HepG2 (cell line): ENCODE results near the gene RNASE7. TPM values are rescaled to one million over a fixed set of nuclear protein-coding genes. Genes with fewer than 3 reads are reported as not detected.

Experiments
- ATAC-seq: fragments of 200-7000 bp; cut with Tn5 transposase; 3 replicates; pipeline ENCODE4 v1.9.1; 2020; ENCODE audit warnings: mild to moderate bottlenecking, moderate library complexity
- BruUV-seq: library from RNA; stranded (reverse); fragments of 400-500 nt; replicated peaks from 2 replicates; lab custom pipeline; 2021; lab: Mats Ljungman, UMichigan
- CTCF ChIA-PET: fragments of 300-600 bp; formaldehyde crosslinking; extraction: SDS; loops from one replicate; lab custom pipeline; 2021; ENCODE audit warnings: low total read pairs, inconsistent platforms, low intra/inter-chr PET ratio; lab: Yijun Ruan, JAX
- POLR2A ChIA-PET: fragments of 350-600 bp; sonication (Branson Sonifier 250); formaldehyde crosslinking; loops from one replicate; lab custom pipeline; 2020; ENCODE audit warnings: antibody characterized with exemption, inconsistent platforms; lab: Yijun Ruan, JAX
- DNase-seq: peaks from one replicate; pipeline ENCODE4 v3.0.0-alpha.2; 2015; ENCODE audit warnings: low spot score
- FAIRE-seq: peaks from 3 replicates; lab custom pipeline; 2011; peaks lifted over from hg19 to GRCh38; lab: Jason Lieb, UNC
- H2AFZ ChIP-seq: one replicate; pipeline ENCODE4 v1.6.1; 2011; ENCODE audit warnings: low read length, inconsistent platforms
- H3K27ac ChIP-seq: fragments of 300-600 bp; 3 replicates; pipeline ENCODE4 v1.8.0; 2011; ENCODE audit warnings: mixed run types, mild to moderate bottlenecking, mixed read lengths, low read length, inconsistent platforms; ENCODE audit not compliant: insufficient read depth; ENCODE audit errors: extremely low read length
- H3K27me3 ChIP-seq, 2 experiments: fragments of 200-600 bp in 1 of 2; 2 replicates in 1 of 2; 3 replicates in 1 of 2; pipeline versions ENCODE4 v1.6.0 to v1.8.0; 2011; ENCODE audit warnings: low read length in 2 of 2, mild to moderate bottlenecking in 2 of 2, moderate library complexity in 2 of 2, inconsistent platforms in 1 of 2; ENCODE audit not compliant: insufficient read depth in 2 of 2, control insufficient read depth in 1 of 2
- H3K36me3 ChIP-seq, 2 experiments: fragments of 200-600 bp in 1 of 2; replicated peaks in 1 of 2; 2 replicates in 1 of 2; 3 replicates in 1 of 2; pipeline versions ENCODE4 v1.5.1 to v1.8.0; 2011; ENCODE audit warnings: low read length in 2 of 2, inconsistent platforms in 1 of 2; ENCODE audit not compliant: insufficient read depth in 2 of 2, control insufficient read depth in 1 of 2
- H3K4me1 ChIP-seq: 2 replicates; pipeline ENCODE4 v1.5.1; 2012; ENCODE audit warnings: low read length, inconsistent platforms; ENCODE audit not compliant: insufficient read depth
- H3K4me2 ChIP-seq: 2 replicates; pipeline ENCODE4 v1.6.0; 2011; ENCODE audit warnings: low read depth, low read length, inconsistent platforms
- H3K4me3 ChIP-seq, 3 experiments: fragments of 200-600 bp in 1 of 3; sonication (generic), shearing (Covaris generic) in 1 of 3; replicated peaks in 1 of 3; 2 replicates each; pipeline ENCODE4 v1.5.1; 2011 to 2016; ENCODE audit warnings: low read length in 3 of 3, inconsistent platforms in 2 of 3, low read depth in 2 of 3, mild to moderate bottlenecking in 2 of 3, control low read depth in 1 of 3, mixed read lengths in 1 of 3; ENCODE audit not compliant: insufficient read depth in 1 of 3
- H3K79me2 ChIP-seq: one replicate; pipeline ENCODE4 v1.6.1; 2011; ENCODE audit warnings: low read length, inconsistent platforms; ENCODE audit not compliant: insufficient read depth
- H3K9ac ChIP-seq: 2 replicates; pipeline ENCODE4 v1.6.0; 2011; ENCODE audit warnings: mild to moderate bottlenecking, low read depth, low read length, inconsistent platforms; ENCODE audit not compliant: insufficient read depth
- H3K9me3 ChIP-seq: 2 replicates; pipeline ENCODE4 v1.5.1; 2012; ENCODE audit warnings: mild to moderate bottlenecking, low read length
- H4K20me1 ChIP-seq: 2 replicates; pipeline ENCODE4 v1.6.0; 2011; ENCODE audit warnings: inconsistent platforms, mild to moderate bottlenecking, low read length, moderate library complexity; ENCODE audit not compliant: insufficient read depth
- EHMT2 ChIP-seq: fragments of 200-600 bp; sonication (generic); IDR thresholded peaks from 2 replicates; pipeline ENCODE4 v1.7.0; 2017; ENCODE audit warnings: antibody characterized with exemption, low read depth, low read length, borderline replicate concordance
- GATAD2A ChIP-seq: IDR thresholded peaks from 2 replicates; pipeline ENCODE4 v1.6.1; 2016
- TBX3 ChIP-seq: fragments of 450-650 bp; IDR thresholded peaks from 2 replicates; pipeline ENCODE4 v1.6.1; 2017; ENCODE audit warnings: antibody characterized with exemption, mild to moderate bottlenecking, inconsistent platforms, borderline replicate concordance
- TCF12 ChIP-seq, 2 experiments: fragments of 450-650 bp in 1 of 2; sonication (generic) in 1 of 2; formaldehyde crosslinking in 1 of 2; IDR thresholded peaks; 2 replicates each; pipeline versions ENCODE4 v1.6.1 to v1.8.0; 2017 to 2022; ENCODE audit warnings: antibody characterized with exemption in 1 of 2, mild to moderate bottlenecking in 1 of 2, missing genetic modification reagents in 1 of 2, moderate library complexity in 1 of 2
- ZNF354B ChIP-seq: sonication (generic); formaldehyde crosslinking; IDR thresholded peaks from 2 replicates; pipeline ENCODE4 v1.8.0; 2022; ENCODE audit warnings: mild to moderate bottlenecking, missing genetic modification reagents
- ZNF747 ChIP-seq: sonication (generic); formaldehyde crosslinking; IDR thresholded peaks from 2 replicates; pipeline ENCODE4 v1.8.1; 2023; ENCODE audit warnings: missing genetic modification reagents, mild to moderate bottlenecking, borderline replicate concordance
- WGBS: methylation state at CpG from one replicate; pipeline ENCODE4 v1.1.6; 2017; ENCODE audit warnings: low lambda C conversion rate; 5-methylcytosine and 5-hydroxymethylcytosine counted together
- in situ Hi-C: cut with HindIII; loops from 2 replicates; pipeline ENCODE4 v1.10.0; 2017; ENCODE audit warnings: low pct_unique_long_range_greater_than_20kb; ENCODE audit not compliant: extremely low pct_ligation_motif_present
- intact Hi-C: fragments of 100-400 bp; cut with micrococcal nuclease; formaldehyde crosslinking; loops from one replicate; pipeline ENCODE4 v1.10.0; 2022; ENCODE audit not compliant: unreplicated experiment
- polyA plus RNA-seq, 8 experiments: library from polyadenylated mRNA; depleted of rRNA in 3 of 8; stranded (reverse) in 7 of 8; unstranded in 1 of 8; fragments of >200 nt; fragmentation: Illumina TruSeq in 4 of 8; extraction: Trizol in 4 of 8; gene quantifications; 2 replicates each; pipeline versions ENCODE4 v1.2.1 to v1.2.3, GENCODE V29; 2011 to 2016; ENCODE audit warnings: low read depth in 4 of 8, missing spikeins in 1 of 8, mixed read lengths in 1 of 8; ENCODE audit not compliant: insufficient read depth in 1 of 8
- total RNA-seq, 5 experiments: library from RNA; depleted of rRNA; stranded (reverse); fragments of >200 nt; fragmentation: Illumina TruSeq; extraction: Trizol; gene quantifications; 2 replicates each; pipeline ENCODE4 v1.2.3, GENCODE V29; 2016; ENCODE audit warnings: low read depth in 1 of 5
- TF ChIP-seq, protein P1 (sequence below): sonication (generic); formaldehyde crosslinking; conservative IDR thresholded peaks from 2 replicates; pipeline ENCODE4 v1.8.0; 2022; ENCODE audit warnings: low read depth, missing genetic modification reagents
- TF ChIP-seq, protein P2 (sequence below): sonication (generic); formaldehyde crosslinking; conservative IDR thresholded peaks from 2 replicates; pipeline ENCODE4 v1.4.0; 2020; ENCODE audit warnings: missing genetic modification reagents
- TF ChIP-seq, protein P3 (sequence below): sonication (generic); formaldehyde crosslinking; conservative IDR thresholded peaks from 2 replicates; pipeline ENCODE4 v1.5.0; 2020; ENCODE audit warnings: missing genetic modification reagents
- TF ChIP-seq, protein P4 (sequence below): sonication (generic); formaldehyde crosslinking; IDR thresholded peaks from 2 replicates; pipeline ENCODE4 v1.4.0; 2020; ENCODE audit warnings: missing genetic modification reagents, borderline replicate concordance
- TF ChIP-seq, protein P5 (sequence below): conservative IDR thresholded peaks from 2 replicates; pipeline ENCODE4 v1.6.1; 2018; ENCODE audit warnings: missing genetic modification reagents
- TF ChIP-seq, protein P6 (sequence below): sonication (generic); formaldehyde crosslinking; IDR thresholded peaks from 2 replicates; pipeline ENCODE4 v1.5.0; 2020; ENCODE audit warnings: mild to moderate bottlenecking, missing genetic modification reagents, borderline replicate concordance

Gene RNASE7
- total and polyA plus RNA-seq, 2 of the 13 experiments (the other 11 are each of a cell fraction or from before 2014, with no cell fraction given): 0.04 TPM; not detected in 1

DNA sequence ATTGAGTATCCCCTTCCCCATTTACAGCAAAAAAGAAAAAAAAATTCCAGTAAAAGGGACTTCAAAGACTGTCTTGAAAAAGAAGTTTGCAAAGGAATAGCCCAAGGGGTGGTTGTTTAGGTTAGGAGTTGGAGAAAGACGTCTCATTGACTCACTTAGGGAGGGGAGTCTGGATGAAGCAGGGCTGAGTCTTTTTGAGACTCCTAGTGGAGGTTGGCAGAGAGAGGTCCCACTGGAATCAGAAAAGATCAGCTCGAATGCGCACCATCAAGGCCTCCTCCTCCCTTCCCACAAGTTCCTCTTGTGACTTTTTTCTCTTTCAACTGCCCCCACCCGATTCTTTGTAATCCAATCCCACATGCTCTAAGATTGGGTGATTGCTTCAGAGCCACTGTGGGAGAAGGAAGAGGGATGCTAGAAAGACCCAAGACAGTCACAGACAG, 29.9 kb downstream of the RNASE7 start:
- no peaks in the 10 kb centered on the region for H3K9me3 ChIP-seq
- peaks cover 48% of the 10 kb centered on the region for H3K4me1 ChIP-seq
- peak overlapping the region; percentile 80 for H3K9ac ChIP-seq
- CTCF ChIA-PET: interaction anchor here (5.8 to 7.5 kb wide), 3 partner anchors 18 to 57 kb away, joined by 35 to 135 read pairs (median 38); no protein-coding TSS in a partner anchor
- POLR2A ChIA-PET: interaction anchor here (0.6 to 6.7 kb wide), 17 partner anchors 8 to 391 kb away, joined by 3 to 141 read pairs (median 37); partner anchors contain the start of genes NDRG2, RNASE8, TMEM253 and ZNF219
- peak overlapping the region; percentile 86 to 90 (median 87) for H3K4me3 ChIP-seq
- peaks cover 6% of the 10 kb centered on the region for H3K79me2 ChIP-seq
- no peak for DNase-seq
- intact Hi-C loops: no loop called here
- peak overlapping the region; percentile 87 for H3K4me2 ChIP-seq
- H2AFZ ChIP-seq: no peak overlapping the region
- FAIRE-seq: no peak
- no peaks in the 10 kb centered on the region for H4K20me1 ChIP-seq
- no peak for ATAC-seq
- H3K27me3 ChIP-seq: peaks cover 0 to 7% of the 10 kb centered on the region in 2 experiments; a peak in 1 of 5 replicates
- in situ Hi-C loops: no loop called here
- TSS peak; percentile 33 for BruUV-seq
- no peak overlapping the region for H3K27ac ChIP-seq
- WGBS: 80% methylated on average over 4 of the region's 4 CpGs
- H3K36me3 ChIP-seq: peaks cover 17 to 29% of the 10 kb centered on the region in 2 experiments
- TF ChIP-seq, protein P1, sequence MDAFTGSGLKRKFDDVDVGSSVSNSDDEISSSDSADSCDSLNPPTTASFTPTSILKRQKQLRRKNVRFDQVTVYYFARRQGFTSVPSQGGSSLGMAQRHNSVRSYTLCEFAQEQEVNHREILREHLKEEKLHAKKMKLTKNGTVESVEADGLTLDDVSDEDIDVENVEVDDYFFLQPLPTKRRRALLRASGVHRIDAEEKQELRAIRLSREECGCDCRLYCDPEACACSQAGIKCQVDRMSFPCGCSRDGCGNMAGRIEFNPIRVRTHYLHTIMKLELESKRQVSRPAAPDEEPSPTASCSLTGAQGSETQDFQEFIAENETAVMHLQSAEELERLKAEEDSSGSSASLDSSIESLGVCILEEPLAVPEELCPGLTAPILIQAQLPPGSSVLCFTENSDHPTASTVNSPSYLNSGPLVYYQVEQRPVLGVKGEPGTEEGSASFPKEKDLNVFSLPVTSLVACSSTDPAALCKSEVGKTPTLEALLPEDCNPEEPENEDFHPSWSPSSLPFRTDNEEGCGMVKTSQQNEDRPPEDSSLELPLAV: no peak
- TF ChIP-seq, protein P2, sequence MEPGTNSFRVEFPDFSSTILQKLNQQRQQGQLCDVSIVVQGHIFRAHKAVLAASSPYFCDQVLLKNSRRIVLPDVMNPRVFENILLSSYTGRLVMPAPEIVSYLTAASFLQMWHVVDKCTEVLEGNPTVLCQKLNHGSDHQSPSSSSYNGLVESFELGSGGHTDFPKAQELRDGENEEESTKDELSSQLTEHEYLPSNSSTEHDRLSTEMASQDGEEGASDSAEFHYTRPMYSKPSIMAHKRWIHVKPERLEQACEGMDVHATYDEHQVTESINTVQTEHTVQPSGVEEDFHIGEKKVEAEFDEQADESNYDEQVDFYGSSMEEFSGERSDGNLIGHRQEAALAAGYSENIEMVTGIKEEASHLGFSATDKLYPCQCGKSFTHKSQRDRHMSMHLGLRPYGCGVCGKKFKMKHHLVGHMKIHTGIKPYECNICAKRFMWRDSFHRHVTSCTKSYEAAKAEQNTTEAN (CRISPR knock-in tag): no peak
- TF ChIP-seq EHMT2: no peak
- no peak for TF ChIP-seq TBX3
- TF ChIP-seq, protein P3, sequence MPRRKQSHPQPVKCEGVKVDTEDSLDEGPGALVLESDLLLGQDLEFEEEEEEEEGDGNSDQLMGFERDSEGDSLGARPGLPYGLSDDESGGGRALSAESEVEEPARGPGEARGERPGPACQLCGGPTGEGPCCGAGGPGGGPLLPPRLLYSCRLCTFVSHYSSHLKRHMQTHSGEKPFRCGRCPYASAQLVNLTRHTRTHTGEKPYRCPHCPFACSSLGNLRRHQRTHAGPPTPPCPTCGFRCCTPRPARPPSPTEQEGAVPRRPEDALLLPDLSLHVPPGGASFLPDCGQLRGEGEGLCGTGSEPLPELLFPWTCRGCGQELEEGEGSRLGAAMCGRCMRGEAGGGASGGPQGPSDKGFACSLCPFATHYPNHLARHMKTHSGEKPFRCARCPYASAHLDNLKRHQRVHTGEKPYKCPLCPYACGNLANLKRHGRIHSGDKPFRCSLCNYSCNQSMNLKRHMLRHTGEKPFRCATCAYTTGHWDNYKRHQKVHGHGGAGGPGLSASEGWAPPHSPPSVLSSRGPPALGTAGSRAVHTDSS (CRISPR knock-in tag): no peak
- TF ChIP-seq, protein P4, sequence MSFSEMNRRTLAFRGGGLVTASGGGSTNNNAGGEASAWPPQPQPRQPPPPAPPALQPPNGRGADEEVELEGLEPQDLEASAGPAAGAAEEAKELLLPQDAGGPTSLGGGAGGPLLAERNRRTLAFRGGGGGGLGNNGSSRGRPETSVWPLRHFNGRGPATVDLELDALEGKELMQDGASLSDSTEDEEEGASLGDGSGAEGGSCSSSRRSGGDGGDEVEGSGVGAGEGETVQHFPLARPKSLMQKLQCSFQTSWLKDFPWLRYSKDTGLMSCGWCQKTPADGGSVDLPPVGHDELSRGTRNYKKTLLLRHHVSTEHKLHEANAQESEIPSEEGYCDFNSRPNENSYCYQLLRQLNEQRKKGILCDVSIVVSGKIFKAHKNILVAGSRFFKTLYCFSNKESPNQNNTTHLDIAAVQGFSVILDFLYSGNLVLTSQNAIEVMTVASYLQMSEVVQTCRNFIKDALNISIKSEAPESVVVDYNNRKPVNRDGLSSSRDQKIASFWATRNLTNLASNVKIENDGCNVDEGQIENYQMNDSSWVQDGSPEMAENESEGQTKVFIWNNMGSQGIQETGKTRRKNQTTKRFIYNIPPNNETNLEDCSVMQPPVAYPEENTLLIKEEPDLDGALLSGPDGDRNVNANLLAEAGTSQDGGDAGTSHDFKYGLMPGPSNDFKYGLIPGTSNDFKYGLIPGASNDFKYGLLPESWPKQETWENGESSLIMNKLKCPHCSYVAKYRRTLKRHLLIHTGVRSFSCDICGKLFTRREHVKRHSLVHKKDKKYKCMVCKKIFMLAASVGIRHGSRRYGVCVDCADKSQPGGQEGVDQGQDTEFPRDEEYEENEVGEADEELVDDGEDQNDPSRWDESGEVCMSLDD (CRISPR knock-in tag): no peak
- TF ChIP-seq TCF12 (IDR thresholded peaks at IDR 0.05): no peak
- 0 out of 2 replicates have a peak, but pooled peaks have one; percentile 22 for TF ChIP-seq TCF12 (CRISPR knock-in tag; IDR thresholded peaks at IDR 0.05)
- no peak for TF ChIP-seq GATAD2A (CRISPR knock-in tag)
- TF ChIP-seq, protein P5, sequence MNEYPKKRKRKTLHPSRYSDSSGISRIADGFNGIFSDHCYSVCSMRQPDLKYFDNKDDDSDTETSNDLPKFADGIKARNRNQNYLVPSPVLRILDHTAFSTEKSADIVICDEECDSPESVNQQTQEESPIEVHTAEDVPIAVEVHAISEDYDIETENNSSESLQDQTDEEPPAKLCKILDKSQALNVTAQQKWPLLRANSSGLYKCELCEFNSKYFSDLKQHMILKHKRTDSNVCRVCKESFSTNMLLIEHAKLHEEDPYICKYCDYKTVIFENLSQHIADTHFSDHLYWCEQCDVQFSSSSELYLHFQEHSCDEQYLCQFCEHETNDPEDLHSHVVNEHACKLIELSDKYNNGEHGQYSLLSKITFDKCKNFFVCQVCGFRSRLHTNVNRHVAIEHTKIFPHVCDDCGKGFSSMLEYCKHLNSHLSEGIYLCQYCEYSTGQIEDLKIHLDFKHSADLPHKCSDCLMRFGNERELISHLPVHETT: no peak
- TF ChIP-seq ZNF354B: no peak
- TF ChIP-seq ZNF747 (CRISPR knock-in tag): no peak
- TF ChIP-seq, protein P6, sequence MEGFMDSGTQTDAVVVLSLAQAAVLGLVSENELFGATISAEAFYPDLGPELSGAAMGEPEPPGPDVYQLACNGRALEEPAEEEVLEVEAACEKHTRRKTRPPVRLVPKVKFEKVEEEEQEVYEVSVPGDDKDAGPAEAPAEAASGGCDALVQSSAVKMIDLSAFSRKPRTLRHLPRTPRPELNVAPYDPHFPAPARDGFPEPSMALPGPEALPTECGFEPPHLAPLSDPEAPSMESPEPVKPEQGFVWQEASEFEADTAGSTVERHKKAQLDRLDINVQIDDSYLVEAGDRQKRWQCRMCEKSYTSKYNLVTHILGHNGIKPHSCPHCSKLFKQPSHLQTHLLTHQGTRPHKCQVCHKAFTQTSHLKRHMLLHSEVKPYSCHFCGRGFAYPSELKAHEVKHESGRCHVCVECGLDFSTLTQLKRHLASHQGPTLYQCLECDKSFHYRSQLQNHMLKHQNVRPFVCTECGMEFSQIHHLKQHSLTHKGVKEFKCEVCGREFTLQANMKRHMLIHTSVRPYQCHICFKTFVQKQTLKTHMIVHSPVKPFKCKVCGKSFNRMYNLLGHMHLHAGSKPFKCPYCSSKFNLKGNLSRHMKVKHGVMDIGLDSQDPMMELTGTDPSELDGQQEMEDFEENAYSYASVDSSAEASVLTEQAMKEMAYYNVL: 0 out of 2 replicates have a peak, but pooled peaks have one; percentile 35
